Osteocyte (in vitro differentiated cells): ENCODE measurements around the gene SFTA2. TPM values are rescaled to one million over a fixed set of nuclear protein-coding genes. Genes with fewer than 3 reads are reported as not detected.

ENCODE experiments used
- DNase-seq: peaks from one replicate; pipeline ENCODE4 v3.0.0; 2021; ENCODE audit warnings: mixed read lengths; ENCODE audit not compliant: unreplicated experiment; ENCODE audit errors: extremely low spot score
- H3K27ac Mint-ChIP-seq: one replicate; pipeline ENCODE4 v1.8.0; 2021; ENCODE audit warnings: mild to moderate bottlenecking, mixed read lengths; ENCODE audit not compliant: unreplicated experiment
- H3K27me3 Mint-ChIP-seq: one replicate; pipeline ENCODE4 v1.8.0; 2021; ENCODE audit warnings: mixed read lengths; ENCODE audit not compliant: unreplicated experiment
- H3K36me3 Mint-ChIP-seq: one replicate; pipeline ENCODE4 v1.8.0; 2021; ENCODE audit warnings: mixed read lengths; ENCODE audit not compliant: unreplicated experiment
- H3K4me1 Mint-ChIP-seq: one replicate; pipeline ENCODE4 v1.8.0; 2021; ENCODE audit warnings: mixed read lengths; ENCODE audit not compliant: unreplicated experiment
- H3K4me3 Mint-ChIP-seq: one replicate; pipeline ENCODE4 v1.8.0; 2021; ENCODE audit warnings: mild to moderate bottlenecking, moderate library complexity, mixed read lengths; ENCODE audit not compliant: unreplicated experiment
- H3K9me3 Mint-ChIP-seq: one replicate; pipeline ENCODE4 v1.8.0; 2021; ENCODE audit warnings: mixed read lengths; ENCODE audit not compliant: unreplicated experiment
- CTCF ChIP-seq: fragments of 200-600 bp; sonication (generic); IDR thresholded peaks from 2 replicates; pipeline ENCODE4 v1.5.0; 2021; ENCODE audit warnings: antibody characterized with exemption, mild to moderate bottlenecking, moderate library complexity
- microRNA-seq: library from miRNA; unstranded; fragments of <30 nt; microRNA quantifications from one replicate; pipeline ENCODE4 v1.1.0, GENCODE V29; 2020; ENCODE audit not compliant: unreplicated experiment
- total RNA-seq: library from RNA; stranded (reverse); gene quantifications from 2 replicates; pipeline ENCODE4 v1.2.1, GENCODE V29; 2021

Gene SFTA2
- total RNA-seq, 1 donor from 2014 or later, result not detected

- no peak for TF ChIP-seq CTCF
- no peaks in the 10 kb centered on the region for H3K9me3 Mint-ChIP-seq
- H3K27ac Mint-ChIP-seq, result peak overlapping the region; percentile 92
- no peaks in the 10 kb centered on the region for H3K36me3 Mint-ChIP-seq
- no peaks in the 10 kb centered on the region for H3K27me3 Mint-ChIP-seq
- peaks cover 66% of the 10 kb centered on the region for H3K4me1 Mint-ChIP-seq
- peak overlapping the region; percentile 8 for H3K4me3 Mint-ChIP-seq
- no peak for DNase-seq
Observed at GRCh38 chr6:30881392-30882203, 50.4 kb downstream of the SFTA2 start.

Small RNA genes within 50 kb of the gene (microRNA-seq; reads per million reads assigned to microRNA genes)
- gene MIR4640, result 4.4 reads per million

Other genes with a start within 250 kb of the SFTA2 start
- gene PPP1R18, start 245.5 kb downstream of the SFTA2 start, total RNA-seq, result 134 and 135 TPM in 2 replicates
- 28.1 and 31.5 TPM in 2 replicates for gene NRM, start 241.2 kb downstream of the SFTA2 start, total RNA-seq
- gene MDC1, start 214.9 kb downstream of the SFTA2 start, total RNA-seq, result 37.7 and 40.1 TPM in 2 replicates
- gene TUBB, start 211.8 kb downstream of the SFTA2 start, total RNA-seq, result 725 and 729 TPM in 2 replicates
- gene FLOT1, start 189.5 kb downstream of the SFTA2 start, total RNA-seq, result 86.8 and 88.1 TPM in 2 replicates
- 395 and 418 TPM in 2 replicates for gene IER3, start 187.6 kb downstream of the SFTA2 start, total RNA-seq
- gene DDR1, start 47.7 kb downstream of the SFTA2 start, total RNA-seq, result 130 and 146 TPM in 2 replicates
- 35.5 and 39.3 TPM in 2 replicates for gene GTF2H4, start 24.0 kb downstream of the SFTA2 start, total RNA-seq
- gene VARS2, start 17.9 kb downstream of the SFTA2 start, total RNA-seq, result 44.0 and 46.4 TPM in 2 replicates
- gene MUCL3, start 8.8 kb upstream of the SFTA2 start, total RNA-seq, result not detected in 2 replicates
- not detected in 2 replicates for gene MUC21, start 51.5 kb upstream of the SFTA2 start, total RNA-seq
- not detected in 2 replicates for gene MUC22, start 78.3 kb upstream of the SFTA2 start, total RNA-seq
- not detected in 2 replicates for gene C6orf15, start 180.4 kb upstream of the SFTA2 start, total RNA-seq
- gene PSORS1C1, start 182.6 kb upstream of the SFTA2 start, total RNA-seq, result 3.2 and 6.2 TPM in 2 replicates
- not detected in 2 replicates for gene CDSN, start 188.3 kb upstream of the SFTA2 start, total RNA-seq
- not detected in 2 replicates for gene PSORS1C2, start 206.9 kb upstream of the SFTA2 start, total RNA-seq
- gene CCHCR1, start 225.6 kb upstream of the SFTA2 start, total RNA-seq, result 16.7 and 19.0 TPM in 2 replicates
- gene TCF19, start 226.4 kb upstream of the SFTA2 start, total RNA-seq, result 8.2 and 8.8 TPM in 2 replicates
- gene POU5F1, start 238.5 kb upstream of the SFTA2 start, total RNA-seq, result not detected in 2 replicates